OCI-LY7 (cell line): ENCODE results near the gene GTF2H1.

Experiments used
- CTCF ChIP-seq: fragments of 200-600 bp; sonication (generic); conservative IDR thresholded peaks from 2 replicates; pipeline ENCODE4 v1.5.1; 2014; ENCODE audit warnings: mild to moderate bottlenecking, antibody characterized with exemption, low read length, moderate library complexity, mixed read lengths
- EZH2phosphoT487 ChIP-seq: fragments of 200-600 bp; sonication (generic); IDR thresholded peaks from 2 replicates; pipeline ENCODE4 v1.6.1; 2018; ENCODE audit warnings: low read depth, borderline replicate concordance, mild to moderate bottlenecking, mixed run types, antibody characterized with exemption, low read length, moderate library complexity, mixed read lengths

- TF ChIP-seq CTCF, result no peak
- TF ChIP-seq EZH2phosphoT487, result no peak
Observed at GRCh38 chr11:18294862-18295261, 27.5 kb upstream of the GTF2H1 start.
